OCI-LY3 (cell line): ENCODE results near the gene SPEF2.

Source experiments
- H2AFZ ChIP-seq: fragments of 200-600, 300-600 bp; shearing (Covaris generic); 2 replicates; pipeline ENCODE4 v1.6.0; 2014; ENCODE audit warnings: antibody characterized with exemption, low read depth, low read length
- H3K27ac ChIP-seq: fragments of 200-600, 300-600 bp; sonication (generic); 2 replicates; pipeline ENCODE4 v1.5.1; 2014; ENCODE audit warnings: mild to moderate bottlenecking, low read length, moderate library complexity, mixed read lengths
- H3K27me3 ChIP-seq: fragments of 200-600, 300-600 bp; sonication (generic); 2 replicates; pipeline ENCODE4 v1.6.1; 2014; ENCODE audit warnings: low read depth, low read length, mixed read lengths
- H3K36me3 ChIP-seq: fragments of 200-600, 300-600 bp; sonication (generic); replicated peaks from 2 replicates; pipeline ENCODE3; 2014; ENCODE audit warnings: low read depth, low read length, mixed read lengths
- H3K4me1 ChIP-seq: fragments of 300-600, 200-600 bp; sonication (generic); 2 replicates; pipeline ENCODE4 v1.6.1; 2014; ENCODE audit warnings: low read length, mixed read lengths
- H3K4me2 ChIP-seq: fragments of 200-600, 300-600 bp; sonication (generic); 2 replicates; pipeline ENCODE4 v1.6.1; 2014; ENCODE audit warnings: low read length, mixed read lengths
- H3K4me3 ChIP-seq: fragments of 300-600, 200-600 bp; sonication (generic); 2 replicates; pipeline ENCODE4 v1.5.1; 2014; ENCODE audit warnings: antibody characterized with exemption, mild to moderate bottlenecking, low read length, moderate library complexity
- H3K79me2 ChIP-seq: fragments of 300-600, 200-600 bp; shearing (Covaris generic); 2 replicates; pipeline ENCODE4 v1.6.1; 2014; ENCODE audit warnings: mild to moderate bottlenecking, low read length, mixed read lengths
- H3K9ac ChIP-seq: fragments of 300-600, 200-600 bp; shearing (Covaris generic); 2 replicates; pipeline ENCODE4 v1.6.0; 2014; ENCODE audit warnings: mild to moderate bottlenecking, low read length, moderate library complexity
- H3K9me3 ChIP-seq: fragments of 200-600, 300-600 bp; shearing (Covaris generic); 2 replicates; pipeline ENCODE4 v1.6.1; 2014; ENCODE audit warnings: low read length, mixed read lengths; ENCODE audit not compliant: insufficient read depth
- H4K20me1 ChIP-seq: fragments of 200-600, 300-600 bp; sonication (generic); 2 replicates; pipeline ENCODE4 v1.6.1; 2016; ENCODE audit warnings: low read length, mixed read lengths; ENCODE audit not compliant: insufficient read depth
- CTCF ChIP-seq: fragments of 200-600, 300-600 bp; sonication (generic); IDR thresholded peaks from 2 replicates; pipeline ENCODE4 v1.5.1; 2014; ENCODE audit warnings: antibody characterized with exemption, low read length, low read depth
- EZH2phosphoT487 ChIP-seq: fragments of 200-600 bp; shearing (Covaris generic); IDR thresholded peaks from 2 replicates; pipeline ENCODE4 v1.6.1; 2018; ENCODE audit warnings: antibody characterized with exemption, mixed run types, low read depth

The SPEF2 gene

GRCh38 chr5:35674049-35674448, 56.4 kb downstream of the SPEF2 start:
- Histone ChIP-seq H3K27me3 (peaks cover 9% of the 10 kb centered on the region; the same call in 1 of the 2 replicates), H3K36me3 (no peaks in the 10 kb centered on the region), H3K4me1 (peaks cover 3% of the 10 kb centered on the region), H3K79me2 (no peaks in the 10 kb centered on the region), H3K27ac (no peak overlapping the region), H2AFZ (no peak overlapping the region), H3K9me3 (no peaks in the 10 kb centered on the region), H3K4me2 (no peak overlapping the region), H3K4me3 (no peak overlapping the region), H4K20me1 (no peaks in the 10 kb centered on the region), H3K9ac (no peak overlapping the region)
- TF ChIP-seq CTCF (no peak), EZH2phosphoT487 (no peak)

GRCh38 chr5:35675392-35675791, 57.7 kb downstream of the SPEF2 start:
- no peaks in the 10 kb centered on the region for H3K79me2 ChIP-seq
- peaks cover 3% of the 10 kb centered on the region; the same call in 1 of the 2 replicates for H3K27me3 ChIP-seq
- no peaks in the 10 kb centered on the region for H3K36me3 ChIP-seq
- no peaks in the 10 kb centered on the region for H3K4me1 ChIP-seq
- H3K4me2 ChIP-seq = no peak overlapping the region
- TF ChIP-seq EZH2phosphoT487 (no peak), CTCF (no peak)
- H3K4me3 ChIP-seq = no peak overlapping the region
- H4K20me1 ChIP-seq = no peaks in the 10 kb centered on the region
- H3K9ac ChIP-seq = no peak overlapping the region
- H3K9me3 ChIP-seq = no peaks in the 10 kb centered on the region
- H2AFZ ChIP-seq = no peak overlapping the region
- H3K27ac ChIP-seq = no peak overlapping the region

- H4K20me1 ChIP-seq = no peaks in the 10 kb centered on the region
- H3K79me2 ChIP-seq = no peaks in the 10 kb centered on the region
- no peaks in the 10 kb centered on the region for H3K4me1 ChIP-seq
- H3K27me3 ChIP-seq = no peaks in the 10 kb centered on the region
- no peaks in the 10 kb centered on the region for H3K36me3 ChIP-seq
- H3K9ac ChIP-seq = no peak overlapping the region
- no peak overlapping the region for H3K27ac ChIP-seq
- TF ChIP-seq EZH2phosphoT487 (no peak), CTCF (no peak)
- no peak overlapping the region for H3K4me2 ChIP-seq
- H3K9me3 ChIP-seq = no peaks in the 10 kb centered on the region
- no peak overlapping the region for H3K4me3 ChIP-seq
- H2AFZ ChIP-seq = no peak overlapping the region
Observed at GRCh38 chr5:35677878-35678277, 60.2 kb downstream of the SPEF2 start.

- H3K9me3 ChIP-seq = no peaks in the 10 kb centered on the region
- TF ChIP-seq EZH2phosphoT487 (no peak), CTCF (no peak)
- H3K36me3 ChIP-seq = no peaks in the 10 kb centered on the region
- no peaks in the 10 kb centered on the region for H4K20me1 ChIP-seq
- H3K79me2 ChIP-seq = no peaks in the 10 kb centered on the region
- H3K4me2 ChIP-seq = no peak overlapping the region
- no peak overlapping the region for H3K9ac ChIP-seq
- no peak overlapping the region for H3K4me3 ChIP-seq
- no peak overlapping the region for H3K27ac ChIP-seq
- no peak overlapping the region for H2AFZ ChIP-seq
- H3K27me3 ChIP-seq = no peaks in the 10 kb centered on the region
- no peaks in the 10 kb centered on the region for H3K4me1 ChIP-seq
Observed at GRCh38 chr5:35678661-35679060, 61.0 kb downstream of the SPEF2 start.
